Duodenal mucosa (tissue), 2 donors: ENCODE results near the gene LTBR.
"Not testable (repeated sequence)": the region's sequence is repeated elsewhere in the genome, so short reads cannot be mapped to it uniquely, and the experiment has no call there.

Experiments
- H3K27ac ChIP-seq: one replicate; pipeline ENCODE4 v1.7.0; 2013; ENCODE audit warnings: low read depth, low read length
- H3K27me3 ChIP-seq, 2 donors: one replicate each; pipeline ENCODE4 v1.7.0; 2013; ENCODE audit warnings: low read length in 2 of 2, control low read depth in 1 of 2; ENCODE audit not compliant: insufficient read depth in 2 of 2, control insufficient read depth in 1 of 2
- H3K36me3 ChIP-seq, 2 donors: one replicate each; pipeline ENCODE4 v1.7.0; 2013; ENCODE audit warnings: low read length in 2 of 2, control low read depth in 1 of 2; ENCODE audit not compliant: insufficient read depth in 2 of 2, control insufficient read depth in 1 of 2
- H3K4me1 ChIP-seq, 2 donors: one replicate each; pipeline ENCODE4 v1.7.0; 2013; ENCODE audit warnings: low read length in 2 of 2, control low read depth in 1 of 2; ENCODE audit not compliant: insufficient read depth in 2 of 2, control insufficient read depth in 1 of 2
- H3K4me3 ChIP-seq, 2 donors: one replicate each; pipeline ENCODE4 v1.7.0; 2013; ENCODE audit warnings: low read length in 2 of 2, low read depth in 1 of 2
- H3K9ac ChIP-seq, 2 donors: one replicate each; pipeline ENCODE4 v1.7.0; 2013; ENCODE audit warnings: low read length in 2 of 2, low read depth in 1 of 2
- H3K9me3 ChIP-seq, 2 donors: one replicate each; pipeline ENCODE4 v1.7.0; 2013; ENCODE audit warnings: low read length in 2 of 2, control low read depth in 1 of 2; ENCODE audit not compliant: control insufficient read depth in 1 of 2

The LTBR gene

GRCh38 chr12:6338955-6339354, 45.0 kb upstream of the LTBR start:
- no peaks in the 10 kb centered on the region for H3K27me3 ChIP-seq
- peak overlapping the region; percentile 98 for H3K27ac ChIP-seq
- H3K4me3 ChIP-seq: peak overlapping the region; percentile 92 to 96
- H3K9me3 ChIP-seq: no peaks in the 10 kb centered on the region
- H3K4me1 ChIP-seq: peaks cover 75 to 80% of the 10 kb centered on the region in 2 donors
- peak overlapping the region; percentile 100 for H3K9ac ChIP-seq
- peaks cover 8 to 18% of the 10 kb centered on the region in 2 donors for H3K36me3 ChIP-seq

- H3K27ac ChIP-seq: peak overlapping the region; percentile 98
- peak overlapping the region; percentile 100 for H3K9ac ChIP-seq
- H3K9me3 ChIP-seq: no peaks in the 10 kb centered on the region
- peaks cover 65 to 73% of the 10 kb centered on the region in 2 donors for H3K4me1 ChIP-seq
- no peaks in the 10 kb centered on the region for H3K27me3 ChIP-seq
- peak overlapping the region; percentile 92 to 96 for H3K4me3 ChIP-seq
- H3K36me3 ChIP-seq: peaks cover 0 to 15% of the 10 kb centered on the region in 2 donors
Observed at GRCh38 chr12:6340032-6340638, 43.8 kb upstream of the LTBR start.

- Histone ChIP-seq H3K27ac (peak overlapping the region; percentile 98), H3K27me3 (no peaks in the 10 kb centered on the region), H3K9ac (peak overlapping the region; percentile 100), H3K36me3 (peaks cover 0 to 15% of the 10 kb centered on the region in 2 donors), H3K4me3 (peak overlapping the region; percentile 92 to 96), H3K9me3 (no peaks in the 10 kb centered on the region), H3K4me1 (peaks cover 66 to 72% of the 10 kb centered on the region in 2 donors)
Observed at GRCh38 chr12:6340745-6341416, 43.1 kb upstream of the LTBR start.

GRCh38 chr12:6341417-6342139, 42.4 kb upstream of the LTBR start, which contains the start of gene TNFRSF1A:
Gene TNFRSF1A, minus strand, starts transcription at chr12:6342076. Its CDS starts 262 bp downstream, at chr12:6341814.
- H3K9me3 ChIP-seq: no peaks in the 10 kb centered on the region
- H3K27ac ChIP-seq: peak within 1 kb of the TSS; percentile 98
- peak within 1 kb of the TSS; percentile 92 to 96 for H3K4me3 ChIP-seq
- H3K9ac ChIP-seq: peak within 1 kb of the TSS; percentile 100
- H3K27me3 ChIP-seq: no peaks in the 10 kb centered on the region
- peaks cover 67 to 72% of the 10 kb centered on the region in 2 donors for H3K4me1 ChIP-seq
- peaks cover 0 to 15% of the 10 kb centered on the region in 2 donors for H3K36me3 ChIP-seq

GRCh38 chr12:6342140-6342889, 41.6 kb upstream of the LTBR start:
- no peaks in the 10 kb centered on the region for H3K27me3 ChIP-seq
- H3K36me3 ChIP-seq: peaks cover 0 to 15% of the 10 kb centered on the region in 2 donors
- H3K4me1 ChIP-seq: peaks cover 67 to 72% of the 10 kb centered on the region in 2 donors
- H3K27ac ChIP-seq: peak overlapping the region; percentile 71
- peak overlapping the region; percentile 100 for H3K9ac ChIP-seq
- H3K4me3 ChIP-seq: peak overlapping the region; percentile 92 to 96
- no peaks in the 10 kb centered on the region for H3K9me3 ChIP-seq

GRCh38 chr12:6343518-6343917, 40.4 kb upstream of the LTBR start:
- Histone ChIP-seq H3K4me3 (peak overlapping the region in 1 of 2 donors; percentile 20), H3K9ac (peak overlapping the region; percentile 4 to 40), H3K27me3 (no peaks in the 10 kb centered on the region), H3K27ac (peak overlapping the region; percentile 26), H3K9me3 (no peaks in the 10 kb centered on the region), H3K36me3 (peaks cover 0 to 8% of the 10 kb centered on the region in 2 donors), H3K4me1 (peaks cover 66 to 68% of the 10 kb centered on the region in 2 donors)

GRCh38 chr12:6344101-6344660, 39.8 kb upstream of the LTBR start:
- H3K27me3 ChIP-seq, H3K9me3 ChIP-seq, H3K36me3 ChIP-seq, H3K4me3 ChIP-seq: not testable (repeated sequence)
- Histone ChIP-seq H3K9ac (peak overlapping the region; percentile 4 to 40), H3K4me1 (peaks cover 59 to 61% of the 10 kb centered on the region in 2 donors), H3K27ac (peak overlapping the region; percentile 1)

GRCh38 chr12:6345319-6346091, 38.5 kb upstream of the LTBR start:
- H3K4me3 ChIP-seq: peak overlapping the region; percentile 18 to 32
- no peaks in the 10 kb centered on the region for H3K36me3 ChIP-seq
- H3K4me1 ChIP-seq: peaks cover 53% of the 10 kb centered on the region in 2 donors
- H3K9ac ChIP-seq: peak overlapping the region; percentile 65 to 69
- no peaks in the 10 kb centered on the region for H3K27me3 ChIP-seq
- no peaks in the 10 kb centered on the region for H3K9me3 ChIP-seq
- peak overlapping the region; percentile 67 for H3K27ac ChIP-seq
